NCI-H2107 treated with DMSO at 0.1 percent for 48 hours (cell line): ENCODE data around the gene DOK5.

Experiments used
- DNase-seq: peaks from one replicate; lab custom pipeline; 2025; ENCODE audit not compliant: unreplicated experiment; lab: John Stamatoyannopoulos, UW

Gene DOK5

GRCh38 chr20:54510541-54511129, 35.2 kb downstream of the DOK5 start:
- no peak for DNase-seq

- no peak for DNase-seq
These were observed 37.3 kb downstream of the DOK5 start for GRCh38 chr20:54512694-54513093.

GRCh38 chr20:54514028-54514607, 38.7 kb downstream of the DOK5 start:
- DNase-seq: no peak

- no peak for DNase-seq
These were observed 40.6 kb downstream of the DOK5 start for GRCh38 chr20:54515793-54516628.

GRCh38 chr20:54517241-54517975, 42.0 kb downstream of the DOK5 start:
- DNase-seq: no peak

- no peak for DNase-seq
These were observed 49.5 kb downstream of the DOK5 start for GRCh38 chr20:54524849-54525248.

GRCh38 chr20:54525916-54526590, 50.7 kb downstream of the DOK5 start:
- no peak for DNase-seq

GRCh38 chr20:54526801-54527200, 51.4 kb downstream of the DOK5 start:
- no peak for DNase-seq

- no peak for DNase-seq
These were observed 57.2 kb downstream of the DOK5 start for GRCh38 chr20:54532573-54532972.

GRCh38 chr20:54534101-54534500, 58.7 kb downstream of the DOK5 start:
- no peak for DNase-seq

- no peak for DNase-seq
These were observed 59.6 kb downstream of the DOK5 start for GRCh38 chr20:54535033-54535432.

- DNase-seq: no peak
These were observed 60.4 kb downstream of the DOK5 start for GRCh38 chr20:54535746-54536145.

GRCh38 chr20:54539521-54540046, 64.2 kb downstream of the DOK5 start:
- DNase-seq: no peak

GRCh38 chr20:54543369-54543768, 68.0 kb downstream of the DOK5 start:
- no peak for DNase-seq

GRCh38 chr20:54545676-54546358, 70.4 kb downstream of the DOK5 start:
- no peak for DNase-seq

- no peak for DNase-seq
These were observed 73.5 kb downstream of the DOK5 start for GRCh38 chr20:54548849-54549248.

GRCh38 chr20:54549658-54550326, 74.4 kb downstream of the DOK5 start:
- DNase-seq: no peak

- no peak for DNase-seq
These were observed 75.5 kb downstream of the DOK5 start for GRCh38 chr20:54550776-54551396.

- no peak for DNase-seq
These were observed 78.6 kb downstream of the DOK5 start for GRCh38 chr20:54554006-54554405.
